CD4-positive, alpha-beta T cell treated with Interferon alpha-2 for 1 hour (primary cell): ENCODE measurements around the gene CORO1C.
A peak's percentile ranks its signal among the peaks of the same experiment; 100 is the strongest.
"Not testable (repeated sequence)": the region's sequence is repeated elsewhere in the genome, so short reads cannot be mapped to it uniquely, and the experiment has no call there.

Source experiments
- DNase-seq, 2 donors: peaks; one replicate each; pipeline ENCODE4 v3.0.0-alpha.2; 2020 to 2022

Gene CORO1C

GRCh38 chr12:108633081-108633533 lies 98.2 kb downstream of the CORO1C start:
- DNase-seq = peak in 1 of 2 donors; percentile 16

DNA sequence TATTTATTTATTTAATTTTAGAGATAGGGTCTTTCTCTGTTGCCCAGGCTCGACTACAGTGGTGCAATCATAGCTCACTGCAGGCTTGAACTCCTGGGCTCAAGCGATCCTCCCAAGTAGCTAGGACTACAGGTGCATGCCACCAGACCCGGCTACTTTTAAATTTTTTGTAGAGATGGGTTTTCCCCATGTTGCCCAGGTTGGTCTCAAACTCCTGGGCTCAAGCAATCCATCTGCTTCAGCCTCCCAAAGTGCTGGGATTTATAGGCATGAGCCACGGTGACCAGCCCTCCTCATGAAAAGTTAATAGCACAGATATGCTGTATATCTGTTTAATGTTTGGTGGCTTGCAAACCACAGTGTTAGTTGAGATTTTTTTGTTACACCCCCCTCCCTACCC lies 100.1 kb downstream of the CORO1C start:
- not testable (repeated sequence) for DNase-seq

DNA sequence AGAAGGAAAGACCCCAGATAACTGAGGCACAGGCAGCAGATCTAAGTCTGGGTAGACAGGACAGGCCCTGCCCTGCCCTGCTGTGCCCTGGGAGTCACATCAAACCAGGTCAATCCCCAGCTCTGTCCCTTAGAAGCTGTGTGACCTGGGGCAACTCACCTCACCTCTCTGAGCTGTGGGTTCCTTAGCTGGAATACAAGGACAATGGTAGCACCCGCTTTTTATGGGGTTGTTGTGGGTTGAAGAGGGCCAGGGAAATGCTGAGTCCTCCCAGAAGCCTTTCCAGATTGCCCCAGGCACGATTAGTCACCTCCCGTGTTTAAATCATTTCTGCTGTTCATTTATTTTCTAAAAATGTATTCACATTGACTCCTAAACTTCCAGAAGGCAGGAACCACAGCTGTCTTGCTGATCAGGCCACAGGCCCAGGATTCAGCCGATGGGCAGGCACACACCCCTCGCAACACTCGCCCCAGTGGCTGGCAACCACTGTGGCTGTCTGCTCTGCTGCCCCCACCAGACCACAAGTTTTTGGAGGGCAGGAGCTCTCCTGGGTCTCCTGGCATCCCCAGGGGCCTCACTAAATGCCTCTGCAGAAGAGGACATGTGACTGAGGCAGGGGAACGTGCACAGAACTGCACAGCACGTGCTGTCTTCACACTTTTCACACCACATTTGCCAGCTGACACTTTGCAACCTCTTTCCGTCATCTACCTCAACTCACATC lies 100.7 kb downstream of the CORO1C start:
- DNase-seq = peak in 1 of 2 donors; percentile 48

GRCh38 chr12:108629824-108630476 lies 101.4 kb downstream of the CORO1C start:
- DNase-seq = peak; percentile 77 to 84

DNA sequence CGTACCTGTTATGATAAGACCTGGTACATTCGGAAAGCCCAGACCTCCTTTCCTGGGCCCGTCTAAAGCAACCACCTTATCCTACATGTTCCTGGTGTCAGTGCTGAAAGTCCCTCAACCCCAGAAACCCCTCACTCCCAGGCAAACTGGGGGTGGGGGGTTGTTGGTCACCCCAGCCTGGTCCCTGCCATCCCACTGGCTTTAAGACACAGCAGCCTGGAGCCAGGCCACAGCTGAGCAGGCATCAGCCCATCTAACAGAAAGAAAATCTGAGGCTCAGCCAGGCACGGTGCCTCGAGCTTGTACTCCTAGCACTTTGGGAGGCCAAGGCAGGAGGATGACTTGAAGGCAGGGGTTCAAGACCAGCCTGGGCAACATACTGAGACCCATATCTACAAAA lies 102.2 kb downstream of the CORO1C start:
- DNase-seq = peak in 1 of 2 donors; percentile 34

DNA sequence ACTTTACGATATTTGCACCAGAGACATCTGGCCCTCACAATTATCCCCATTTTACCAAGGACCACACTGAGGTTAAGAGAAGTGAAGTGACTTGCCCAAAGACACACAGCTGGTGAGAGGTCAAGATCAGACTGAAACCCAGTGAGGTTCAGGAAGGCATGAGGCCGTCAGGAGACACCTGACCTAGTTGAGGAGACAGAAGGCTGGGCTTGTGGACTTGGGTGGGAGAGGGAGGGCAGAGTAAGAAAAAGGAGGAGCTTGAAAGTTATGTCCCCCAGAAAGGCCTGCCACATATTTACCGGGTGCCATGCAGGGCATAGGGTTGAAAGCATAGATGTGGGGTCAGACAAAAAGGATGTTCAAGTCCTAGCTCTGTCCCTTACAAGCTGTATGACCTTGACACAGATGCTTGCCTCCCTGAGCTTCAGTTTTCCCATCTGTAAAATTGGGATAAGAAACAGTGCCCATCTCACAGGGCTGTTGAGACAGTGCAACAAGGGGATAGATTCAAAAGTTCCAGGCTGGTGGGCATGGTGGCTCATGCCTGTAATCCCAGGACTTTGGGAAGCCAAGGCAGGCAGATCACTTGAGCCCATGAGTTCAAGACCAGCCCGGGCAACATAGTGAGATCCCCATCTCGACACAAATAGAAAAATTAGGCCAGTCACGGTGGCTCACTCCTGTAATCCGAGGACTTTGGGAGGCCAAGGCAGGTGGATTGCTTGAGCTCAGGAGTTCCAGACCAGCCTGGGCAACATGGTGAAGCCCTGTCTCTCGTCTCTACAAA lies 104.0 kb downstream of the CORO1C start:
- no peak for DNase-seq

DNA sequence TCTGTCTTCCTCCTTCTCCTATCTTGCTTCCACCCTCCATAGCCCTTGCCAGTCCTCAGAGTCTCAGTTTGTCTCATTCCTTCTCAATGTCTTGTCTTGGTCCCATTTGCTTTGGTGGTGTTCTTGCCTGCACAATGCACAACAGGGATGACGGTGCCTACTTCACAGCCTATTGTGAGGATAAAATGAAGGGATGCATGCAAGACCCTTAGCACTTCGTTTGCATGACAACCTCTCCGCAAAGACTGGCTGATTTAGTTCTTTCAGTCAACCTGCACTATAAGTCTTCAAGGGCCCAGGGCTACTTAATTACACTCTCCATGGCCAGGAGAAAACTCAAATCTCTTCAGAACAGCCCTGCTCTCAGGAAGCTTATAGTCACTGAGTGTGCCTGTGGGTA lies 106.1 kb downstream of the CORO1C start:
- DNase-seq = no peak

GRCh38 chr12:108623577-108623976 lies 107.7 kb downstream of the CORO1C start:
- DNase-seq = no peak

DNA sequence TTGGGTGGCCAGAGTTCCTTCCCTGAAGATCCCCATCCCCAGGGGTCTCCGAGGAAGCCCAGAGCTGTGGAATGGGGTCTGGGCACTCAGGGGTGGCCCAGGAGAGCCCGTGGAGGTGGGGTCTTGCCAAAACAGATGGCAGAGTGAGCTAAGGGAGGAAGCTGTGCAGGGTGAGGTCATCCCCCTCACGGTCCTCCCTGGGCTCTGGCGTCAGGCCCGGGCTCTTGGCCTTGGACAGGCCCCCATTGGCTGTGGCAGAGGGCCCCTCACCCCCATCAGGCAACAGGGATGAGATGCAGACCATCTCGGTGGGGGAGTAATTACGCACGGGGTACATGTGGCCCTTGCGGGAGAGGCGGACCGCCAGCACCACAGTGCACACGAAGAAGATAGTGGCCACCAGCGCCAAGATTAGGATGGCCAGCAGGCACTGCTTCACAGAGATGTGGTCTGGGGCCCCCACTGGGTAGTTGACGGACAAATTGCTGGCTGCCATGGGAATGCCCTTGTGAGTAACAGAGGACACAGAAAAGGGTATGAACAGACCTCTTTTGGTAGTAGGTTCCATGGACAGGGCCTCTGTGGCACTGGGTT lies 108.3 kb downstream of the CORO1C start:
- no peak for DNase-seq

- peak; percentile 58 to 63 for DNase-seq
These were observed 108.9 kb downstream of the CORO1C start for GRCh38 chr12:108622421-108622820.

DNA sequence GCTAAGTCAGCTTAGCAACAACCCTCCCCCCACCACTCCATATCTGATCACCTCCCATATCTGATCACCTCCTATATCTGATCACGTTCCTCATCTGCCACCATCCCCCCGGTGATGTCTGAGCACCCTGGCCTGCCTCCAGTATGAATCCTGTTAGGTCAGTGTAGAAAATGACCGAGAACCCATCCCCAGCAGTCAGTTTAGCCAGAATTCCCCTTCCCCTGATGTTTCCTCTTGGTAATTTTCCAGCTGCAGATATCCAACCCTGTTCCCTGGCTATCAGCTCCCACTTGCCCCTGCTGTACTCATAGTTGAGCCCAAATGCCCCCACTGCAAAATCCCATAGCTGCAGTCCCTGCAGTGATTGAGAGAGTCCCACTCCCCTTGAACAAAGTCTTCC lies 110.2 kb downstream of the CORO1C start:
- no peak for DNase-seq

GRCh38 chr12:108620236-108620879 lies 111.0 kb downstream of the CORO1C start:
- no peak for DNase-seq

DNA sequence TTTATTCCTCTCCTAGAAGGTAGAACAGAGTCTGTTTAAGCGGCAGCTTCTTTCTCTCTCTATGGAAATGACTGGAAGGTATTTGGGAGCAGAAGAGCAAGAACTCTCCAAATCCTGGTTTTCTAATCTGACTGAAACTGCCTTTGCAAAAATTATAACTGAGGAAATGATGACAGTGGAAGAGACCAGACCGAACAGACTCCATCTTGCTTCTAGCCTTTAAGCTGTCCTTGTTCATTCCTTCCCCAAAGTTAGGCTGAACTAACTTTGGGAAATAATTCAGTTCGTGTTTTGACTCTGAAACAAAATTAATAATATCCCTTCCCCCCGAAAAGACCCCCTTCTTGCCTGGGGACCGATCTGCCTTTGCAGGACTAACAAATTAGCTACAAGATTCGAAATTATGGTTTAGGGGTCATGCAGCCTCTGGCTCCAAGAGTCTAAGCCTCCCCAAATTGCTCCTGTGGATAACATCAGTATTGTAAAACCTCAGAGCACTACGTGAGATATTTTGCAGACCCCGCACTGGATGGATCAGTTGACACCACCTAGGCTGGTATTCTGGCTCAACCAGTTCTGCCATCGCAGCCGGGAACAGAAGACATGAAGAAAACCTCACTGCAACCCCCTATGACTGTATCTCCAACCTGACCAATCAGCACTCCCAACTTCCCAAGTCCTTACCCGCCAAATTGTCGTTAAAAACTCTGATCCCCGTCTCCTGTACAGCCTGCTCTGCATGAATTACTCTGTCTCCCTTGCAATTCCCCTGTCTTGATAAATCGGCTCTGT lies 111.8 kb downstream of the CORO1C start:
- no peak for DNase-seq

DNA sequence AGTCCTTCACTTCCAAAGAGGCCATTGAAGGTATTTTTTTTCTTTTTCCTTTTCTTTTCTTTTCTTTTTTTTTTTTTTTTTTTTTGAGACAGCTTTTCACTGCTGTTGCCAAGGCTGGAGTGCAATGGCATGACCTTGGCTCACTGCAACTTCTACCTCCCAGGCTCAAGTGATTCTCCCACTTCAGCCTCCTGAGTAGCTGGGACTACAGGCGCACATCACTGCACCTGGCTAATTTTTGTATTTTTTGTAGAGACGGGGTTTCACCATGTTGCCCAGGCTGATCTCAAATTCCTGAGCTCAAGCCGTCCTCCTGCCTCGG lies 112.4 kb downstream of the CORO1C start:
- DNase-seq = not testable (repeated sequence)

- peak; percentile 71 to 79 for DNase-seq
These were observed 113.0 kb downstream of the CORO1C start for GRCh38 chr12:108618079-108618952.

DNA sequence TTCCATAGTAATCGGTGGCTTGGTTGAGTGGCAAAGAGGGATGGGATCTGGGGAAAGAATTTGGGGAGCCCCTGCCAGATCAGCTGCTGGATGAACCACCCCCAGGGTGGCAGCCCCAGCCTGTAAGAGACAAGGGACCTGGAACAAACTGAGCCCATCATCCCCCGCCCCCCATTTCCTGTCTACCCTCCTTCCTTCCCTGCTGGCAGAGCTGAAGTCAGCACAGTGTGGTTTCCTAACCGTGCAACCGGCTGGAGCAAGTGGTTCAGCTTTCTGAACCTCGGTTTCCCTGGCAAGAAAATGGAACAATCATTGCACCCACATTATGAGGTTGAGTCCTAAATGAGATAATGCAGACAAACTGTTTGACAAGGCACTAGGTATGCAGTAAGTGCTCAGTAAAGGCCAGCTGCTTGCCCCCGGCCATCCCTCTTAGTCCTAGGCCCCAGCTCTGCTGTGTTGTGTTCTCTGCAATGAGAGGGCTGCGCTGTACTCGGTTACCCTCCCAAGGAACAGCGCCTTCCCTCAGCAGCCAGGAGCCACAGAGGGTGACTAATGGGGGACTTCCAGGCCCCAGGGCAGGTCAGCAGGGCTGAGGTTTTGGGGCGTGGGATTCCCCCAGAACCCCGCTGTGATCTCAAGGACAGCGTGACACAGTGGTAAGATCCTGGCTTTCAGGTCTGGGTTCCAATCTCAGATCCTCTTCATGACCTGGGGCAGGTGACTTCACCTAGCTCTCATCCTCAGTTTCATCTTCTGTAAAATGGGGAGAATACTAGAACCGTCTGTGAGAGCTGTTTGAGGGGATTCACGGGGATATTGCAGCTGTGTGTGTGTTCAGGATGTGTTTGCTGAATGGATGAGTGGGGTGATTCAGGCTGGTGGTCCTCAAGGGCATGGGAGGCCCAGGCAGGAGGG lies 114.1 kb downstream of the CORO1C start:
- DNase-seq = peak; percentile 79 to 82

DNA sequence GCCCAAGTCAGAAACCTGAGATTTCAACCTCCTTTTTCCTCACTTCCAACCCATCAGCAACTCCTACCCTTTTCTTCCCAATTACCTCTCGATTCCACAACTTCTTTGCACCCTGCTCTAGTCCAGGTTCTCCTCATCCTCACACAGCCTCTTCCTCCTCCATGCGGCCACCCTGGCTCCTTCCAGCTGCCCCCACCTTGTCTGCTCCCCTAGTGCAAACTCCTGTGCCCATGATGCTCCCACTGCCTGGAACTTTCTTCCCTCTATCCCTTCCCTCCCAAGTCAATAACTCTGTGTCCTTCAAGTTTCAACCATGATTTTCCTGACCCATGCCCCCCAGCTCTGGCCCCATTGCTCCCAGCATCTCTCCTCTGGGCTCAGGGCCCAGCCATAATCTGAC lies 115.0 kb downstream of the CORO1C start:
- DNase-seq = no peak

GRCh38 chr12:108615918-108616317 lies 115.4 kb downstream of the CORO1C start:
- no peak for DNase-seq

GRCh38 chr12:108614639-108615038 lies 116.7 kb downstream of the CORO1C start:
- no peak for DNase-seq

DNA sequence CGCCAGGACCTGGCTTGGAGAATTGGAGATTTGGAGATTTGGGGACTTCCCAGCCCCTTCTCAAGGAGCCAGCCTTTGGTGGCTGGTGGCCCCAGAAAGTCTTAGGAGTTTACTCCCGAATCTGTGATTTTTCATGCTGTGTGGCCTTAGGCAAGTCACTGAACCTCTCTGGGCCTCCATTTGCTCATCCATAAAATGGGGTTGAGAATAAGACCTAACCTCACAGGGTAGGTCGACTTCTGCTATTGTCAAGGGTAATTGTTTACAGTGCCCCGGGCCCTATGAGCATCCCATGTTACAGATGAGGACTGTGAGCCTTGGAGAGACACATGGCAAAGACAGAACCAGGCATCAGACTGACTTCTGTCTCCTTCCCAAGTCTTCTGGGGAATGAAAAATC lies 117.3 kb downstream of the CORO1C start:
- DNase-seq = no peak
